SH-SY5Y (cell line): Measurements from ENCODE around the gene WFDC10B.

Source experiments
- GATA2 ChIP-seq: IDR thresholded peaks from 2 replicates; pipeline ENCODE4 v1.6.1; 2011; ENCODE audit warnings: mild to moderate bottlenecking, low read depth, low read length
- GATA3 ChIP-seq: IDR thresholded peaks from 2 replicates; pipeline ENCODE4 v1.6.1; 2011; ENCODE audit warnings: low read depth, mild to moderate bottlenecking, low read length, moderate library complexity

DNA sequence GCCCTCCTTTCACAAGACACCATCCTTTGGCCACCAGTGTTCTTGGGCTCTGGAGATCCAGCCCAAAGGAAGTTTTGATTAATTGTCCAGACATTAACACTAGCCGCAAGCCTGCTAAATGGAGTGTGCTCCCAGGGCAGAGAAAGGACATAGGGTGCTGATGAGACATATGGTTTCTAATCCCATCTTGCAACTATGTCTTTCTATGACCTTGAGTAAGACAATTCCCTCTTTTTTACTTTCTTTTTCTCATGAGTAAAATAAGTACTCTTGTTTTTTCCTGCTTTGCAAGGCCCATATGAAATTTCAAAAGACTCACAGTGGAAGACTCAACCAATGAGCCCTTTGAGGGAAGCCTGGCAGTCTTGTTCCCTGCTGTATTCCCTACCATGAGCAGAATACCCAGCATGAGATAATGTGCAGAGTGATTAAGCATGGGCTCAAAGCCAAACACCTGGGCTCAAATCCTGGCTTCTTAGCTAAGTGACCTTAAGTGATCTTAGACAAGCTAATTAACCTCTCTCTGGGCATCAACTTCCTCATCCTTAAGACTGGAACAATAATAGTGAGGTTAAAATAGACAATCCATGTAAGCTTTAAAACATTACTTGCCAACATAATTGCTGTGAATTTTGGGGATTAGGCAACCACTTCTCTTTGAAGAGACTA is at the start of gene WFDC10B:
- TF ChIP-seq GATA2 (no peak), GATA3 (no peak)
